ENCODE measurements around the gene RAX2. TPM values are rescaled to one million over a fixed set of nuclear protein-coding genes. Genes with fewer than 3 reads are reported as not detected.
A peak's percentile ranks its signal among the peaks of the same experiment; 100 is the strongest.

RAX2 gene
- total RNA-seq, 1 donor from 2014 or later = not detected

DNA sequence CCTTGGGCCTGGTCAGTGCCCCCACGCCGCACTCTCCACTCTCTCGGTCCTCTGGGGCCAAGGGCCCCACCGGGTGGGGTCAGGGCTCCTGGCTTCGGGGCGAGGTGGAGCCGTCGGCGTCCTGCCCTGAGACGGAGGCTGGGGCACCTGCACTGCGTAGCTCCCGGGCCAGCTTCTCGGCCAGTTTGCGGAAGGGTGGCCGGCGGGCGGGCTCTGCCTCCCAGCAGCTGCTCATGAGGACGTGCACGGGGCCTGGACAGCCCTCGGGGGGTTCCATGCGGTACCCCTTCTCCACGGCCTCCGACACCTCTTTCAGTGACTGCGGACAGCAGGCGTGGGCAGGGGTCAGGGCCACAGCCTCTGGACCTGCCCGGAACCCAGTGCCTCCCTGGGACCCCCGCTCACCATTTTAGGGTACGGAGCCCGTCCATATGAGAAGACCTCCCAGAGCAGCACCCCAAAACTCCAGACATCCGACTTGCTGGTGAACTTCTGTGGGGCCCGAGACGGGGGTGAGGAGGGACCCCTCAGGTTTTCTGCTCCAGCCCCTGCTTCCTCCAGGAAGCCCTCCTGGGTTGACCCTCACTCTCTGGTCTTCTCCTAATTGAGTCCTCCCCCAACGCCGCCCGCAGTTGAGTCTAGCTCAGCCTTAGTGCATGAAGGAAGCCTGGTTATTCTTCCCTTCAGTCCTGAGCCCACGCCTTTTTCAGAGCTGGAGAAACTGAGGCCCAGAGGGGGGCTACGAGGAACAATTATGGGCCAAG lies 6.3 kb upstream of the RAX2 start:
- DNase-seq (ENCODE audit: low read depth in 2 of 2) = no peak

DNA sequence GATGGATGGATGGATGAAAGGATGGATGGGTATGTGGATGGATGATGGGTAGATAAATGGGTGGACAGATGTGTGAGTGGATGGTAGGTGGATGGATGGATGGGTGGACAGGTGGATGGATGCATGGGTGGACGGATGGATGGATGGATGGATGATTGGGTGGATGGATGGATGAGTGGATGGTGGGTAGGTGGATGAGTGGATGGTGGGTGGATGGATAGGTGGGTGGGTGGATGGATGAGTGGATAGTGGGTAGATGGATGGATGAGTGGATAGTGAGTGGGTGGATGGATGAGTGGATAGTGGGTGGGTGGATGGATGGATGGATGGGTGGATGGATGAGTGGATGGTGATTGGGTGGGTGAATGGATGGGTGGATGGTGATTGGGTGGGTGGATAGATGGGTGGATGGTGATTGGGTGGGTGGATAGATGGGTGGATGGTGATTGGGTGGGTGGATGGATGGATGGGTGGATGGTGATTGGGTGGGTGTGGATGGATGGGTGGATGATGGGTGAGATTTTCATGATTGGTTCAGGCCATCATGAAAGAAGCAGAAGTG lies 4.5 kb upstream of the RAX2 start:
- DNase-seq (ENCODE audit: low read depth in 2 of 2) = no peak

DNA sequence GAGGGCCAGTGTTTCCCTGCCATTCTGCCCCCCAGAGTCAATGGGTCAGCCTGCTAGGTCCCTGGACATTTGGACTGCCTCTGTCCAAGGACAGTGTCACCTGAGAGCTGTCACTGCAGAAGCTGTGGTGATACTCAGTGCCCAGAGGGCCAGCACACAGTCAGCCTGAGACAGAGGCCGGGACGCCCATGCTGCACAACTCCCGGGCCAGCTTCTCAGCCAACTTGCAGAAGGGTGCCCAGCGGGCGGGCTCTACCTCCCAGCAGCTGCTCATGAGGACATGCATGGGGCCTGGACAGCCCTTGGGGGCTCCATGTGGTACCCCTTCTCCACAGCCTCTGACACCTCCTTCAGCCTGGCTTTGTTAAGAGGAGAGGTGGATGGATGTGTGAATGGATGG lies 3.8 kb upstream of the RAX2 start:
- DNase-seq (ENCODE audit: low read depth in 2 of 2) = no peak

DNA sequence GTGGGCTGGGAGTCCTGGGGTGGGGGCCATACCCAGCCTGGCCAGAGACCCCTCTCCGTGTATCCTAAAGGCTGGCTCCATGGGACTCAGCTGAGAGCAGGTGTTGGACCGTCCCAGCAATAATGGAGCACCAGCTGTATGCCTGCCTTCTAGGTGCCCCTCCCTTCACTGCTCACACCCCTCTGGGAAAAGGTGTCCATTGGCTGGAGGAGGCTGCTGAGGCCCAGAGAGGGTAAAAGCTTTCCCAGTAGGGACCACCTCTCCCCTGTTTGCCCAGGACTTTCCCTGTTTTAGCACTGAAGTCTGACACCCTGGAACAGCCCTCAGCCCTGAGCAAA lies 3.3 kb upstream of the RAX2 start:
- no peak for DNase-seq (ENCODE audit: low read depth in 2 of 2)

DNA sequence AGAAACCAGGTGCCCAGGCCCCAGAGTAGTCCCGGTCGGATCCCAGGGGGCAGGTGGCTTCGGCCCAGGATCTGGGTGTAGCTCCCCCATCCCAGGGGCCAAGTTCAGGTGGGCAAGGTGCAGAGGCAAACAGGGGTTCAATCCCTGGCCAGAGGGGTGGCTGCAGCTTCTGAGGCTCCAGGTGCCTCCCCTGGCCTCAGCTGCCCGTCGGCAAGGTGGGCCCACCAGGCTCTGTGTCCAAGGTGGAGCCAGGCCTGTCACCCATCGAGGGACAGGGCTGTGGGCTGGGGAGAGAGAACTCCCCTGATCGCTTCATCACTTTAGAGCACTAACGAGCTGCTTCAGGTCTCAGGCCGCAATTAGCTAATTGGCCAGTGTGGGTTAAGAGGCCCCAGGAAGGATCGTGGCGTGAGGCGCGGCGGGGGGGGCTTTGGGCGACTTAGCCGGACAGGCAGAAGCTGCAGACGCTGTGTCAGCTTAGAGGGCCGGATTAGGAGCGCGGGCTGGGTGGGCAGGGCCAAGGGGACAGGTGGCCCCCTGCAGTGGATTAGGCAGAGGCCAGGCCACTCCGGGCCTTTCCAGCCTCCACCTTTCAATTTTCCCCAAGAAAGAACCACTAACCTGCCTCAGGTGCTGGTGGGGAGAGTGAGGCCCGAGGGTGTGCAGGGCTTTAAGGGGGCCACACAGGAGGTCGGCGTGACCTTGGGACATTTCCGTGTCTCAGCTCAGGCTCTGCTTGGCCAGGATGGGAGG lies 2.8 kb upstream of the RAX2 start:
- DNase-seq (ENCODE audit: low read depth in 2 of 2) = no peak

DNA sequence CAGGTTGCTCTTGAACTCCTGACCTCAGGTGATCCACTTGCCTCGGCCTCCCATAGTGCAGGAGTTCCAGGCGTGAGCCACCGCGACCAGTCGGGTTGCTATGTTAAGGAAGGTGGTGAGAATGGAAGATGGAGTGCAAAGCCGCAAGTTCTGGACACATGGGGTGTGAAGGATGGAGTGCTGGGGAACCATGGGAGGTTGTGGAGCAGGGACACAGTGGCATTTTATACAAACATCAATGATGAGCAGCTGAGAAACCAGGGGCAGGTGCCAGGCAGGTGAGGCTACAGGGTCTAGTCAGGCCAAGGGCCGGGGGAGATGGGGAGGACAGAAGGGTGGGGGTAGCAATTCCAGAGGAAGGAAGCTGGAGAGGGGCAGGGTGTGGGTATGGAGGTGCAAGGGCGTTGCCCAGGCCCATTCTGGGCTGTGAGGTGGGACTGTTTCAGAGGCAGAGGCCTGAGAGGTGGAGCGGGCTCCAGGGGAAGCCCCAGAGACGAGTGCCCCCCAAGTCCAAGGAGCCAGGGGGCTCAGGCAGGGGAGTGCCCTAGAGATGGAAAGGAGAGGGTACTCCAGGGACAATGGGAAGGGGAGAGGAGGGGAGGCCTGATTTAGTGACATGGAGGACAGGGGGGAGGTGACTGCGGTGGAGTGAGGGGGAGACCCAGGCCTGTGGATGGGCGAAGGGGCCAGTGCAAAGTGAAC lies 1.9 kb upstream of the RAX2 start:
- DNase-seq (ENCODE audit: low read depth in 2 of 2) = no peak

DNA sequence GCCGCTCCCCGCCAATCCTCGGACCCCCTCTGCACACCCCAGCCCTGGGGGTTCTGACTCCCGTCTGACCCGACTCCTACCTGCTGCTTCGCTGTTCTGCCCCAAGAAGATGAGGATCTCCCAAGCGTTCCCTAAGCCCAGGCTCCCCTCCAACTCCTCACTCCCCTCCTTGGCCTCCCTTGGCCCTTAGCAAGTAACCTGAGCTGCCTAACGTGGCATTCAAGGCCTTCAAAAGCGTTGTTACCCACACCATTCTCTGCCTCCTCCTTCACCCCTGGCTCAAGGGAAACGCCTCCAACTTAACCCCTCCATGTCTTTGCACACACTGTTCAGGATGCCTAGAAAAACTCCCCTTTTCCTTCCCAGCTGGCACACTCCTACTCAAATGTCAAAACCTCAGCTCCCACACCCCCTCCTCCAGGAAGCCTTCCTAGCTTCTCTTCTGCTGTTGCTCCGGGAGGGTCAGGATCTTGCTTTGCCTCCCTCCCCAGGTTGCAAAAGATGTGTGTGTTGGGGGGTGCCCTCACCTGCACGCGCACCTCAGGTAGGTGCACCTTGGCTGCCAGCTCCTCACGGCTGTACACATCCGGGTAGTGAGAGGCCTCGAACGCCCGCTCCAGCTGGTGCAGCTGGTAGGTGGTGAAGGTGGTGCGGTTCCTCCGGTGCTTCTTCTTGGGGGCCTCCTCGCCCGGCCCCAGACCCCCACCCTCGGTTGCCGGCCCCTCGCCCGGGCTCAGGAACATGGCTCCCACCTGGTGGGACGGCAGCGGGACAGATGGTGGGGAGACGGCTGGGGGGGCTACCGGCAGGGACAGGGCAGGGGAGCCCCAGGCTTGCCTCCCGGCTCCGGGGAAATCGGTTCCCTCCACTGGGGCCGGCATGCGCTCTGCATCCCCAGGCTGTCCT lies 775 bp downstream of the RAX2 start:
- no peak for DNase-seq (ENCODE audit: low read depth in 2 of 2)

DNA sequence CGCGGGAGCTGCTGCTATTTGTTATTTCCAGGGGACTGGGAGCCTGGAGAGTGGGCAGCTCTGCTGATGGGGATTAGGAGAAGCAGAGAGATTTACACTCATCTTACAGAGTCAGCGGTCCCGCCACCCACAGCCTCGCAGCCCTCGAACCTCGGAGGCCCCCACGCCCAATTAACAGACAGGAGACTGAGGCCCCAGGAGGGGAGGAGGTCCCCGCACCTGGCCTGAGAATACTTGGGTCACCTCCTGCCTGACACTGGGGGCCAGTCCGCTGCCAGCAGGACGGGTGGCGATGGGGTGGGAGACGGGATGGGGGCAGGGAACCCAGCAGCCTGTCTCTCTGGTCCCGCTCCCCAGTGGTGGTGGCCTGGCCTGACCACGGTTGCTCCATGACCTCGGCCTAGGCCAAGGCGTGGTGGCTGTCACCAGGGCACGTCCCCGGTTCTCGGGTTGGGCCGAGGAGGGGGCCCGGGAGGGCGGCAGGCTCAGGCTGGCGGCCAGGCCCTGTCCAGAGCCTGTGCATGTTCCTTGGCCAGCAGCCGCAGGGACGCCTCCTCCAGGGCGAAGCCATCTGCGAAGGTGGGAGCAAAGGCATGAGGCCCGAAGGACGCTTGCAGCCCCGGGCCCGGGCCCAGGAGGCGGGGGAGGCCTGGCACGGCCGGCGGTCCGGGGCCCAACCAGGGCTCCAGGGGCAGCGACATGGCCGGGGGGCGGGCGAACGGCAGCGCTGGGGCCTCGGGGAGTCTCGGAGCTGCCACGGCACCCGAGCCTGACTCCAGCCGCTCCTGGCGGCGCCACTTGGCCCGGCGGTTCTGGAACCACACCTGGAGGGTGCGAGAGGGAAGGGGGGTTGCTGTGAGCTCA lies 1.7 kb downstream of the RAX2 start:
- DNase-seq (ENCODE audit: low read depth in 2 of 2) = no peak

DNA sequence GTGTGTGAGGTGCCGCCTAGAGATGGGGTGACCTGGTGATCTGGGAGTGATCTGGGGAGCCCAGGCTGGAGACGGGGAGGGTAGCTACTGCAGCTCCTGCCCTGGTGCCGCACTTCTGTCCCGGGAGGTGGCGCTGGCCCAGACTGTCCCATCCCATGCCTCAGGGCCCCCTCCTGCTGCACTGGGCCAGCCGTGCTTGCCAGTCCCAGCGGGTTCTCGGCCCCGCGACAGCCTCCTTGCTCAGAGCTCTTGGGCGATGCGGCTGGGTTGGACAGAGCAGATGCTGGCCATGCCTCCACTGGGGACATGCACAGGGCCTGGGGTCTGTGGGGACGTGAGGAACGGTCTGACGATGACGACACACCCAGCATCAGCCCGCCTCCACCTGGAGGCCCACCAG lies 2.5 kb downstream of the RAX2 start:
- no peak for DNase-seq (ENCODE audit: low read depth in 2 of 2)

DNA sequence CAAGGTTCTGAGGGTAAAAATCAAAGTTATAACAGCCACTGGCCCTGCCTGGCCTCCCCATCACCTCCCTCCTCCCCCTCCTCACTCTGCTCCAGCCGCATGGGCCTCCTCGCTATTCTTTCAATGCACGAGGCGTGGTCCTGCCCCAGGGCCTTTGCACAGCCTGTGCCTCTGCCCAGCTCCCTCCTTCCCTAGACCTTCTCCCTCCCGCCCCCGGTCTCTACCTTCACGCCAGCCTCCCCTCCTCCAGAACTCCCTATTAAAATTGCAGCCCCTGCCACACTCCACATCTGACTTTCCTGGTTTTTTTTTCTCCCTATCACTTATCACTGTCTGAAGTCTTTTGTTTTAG lies 3.3 kb downstream of the RAX2 start:
- no peak for DNase-seq (ENCODE audit: low read depth in 2 of 2)

DNA sequence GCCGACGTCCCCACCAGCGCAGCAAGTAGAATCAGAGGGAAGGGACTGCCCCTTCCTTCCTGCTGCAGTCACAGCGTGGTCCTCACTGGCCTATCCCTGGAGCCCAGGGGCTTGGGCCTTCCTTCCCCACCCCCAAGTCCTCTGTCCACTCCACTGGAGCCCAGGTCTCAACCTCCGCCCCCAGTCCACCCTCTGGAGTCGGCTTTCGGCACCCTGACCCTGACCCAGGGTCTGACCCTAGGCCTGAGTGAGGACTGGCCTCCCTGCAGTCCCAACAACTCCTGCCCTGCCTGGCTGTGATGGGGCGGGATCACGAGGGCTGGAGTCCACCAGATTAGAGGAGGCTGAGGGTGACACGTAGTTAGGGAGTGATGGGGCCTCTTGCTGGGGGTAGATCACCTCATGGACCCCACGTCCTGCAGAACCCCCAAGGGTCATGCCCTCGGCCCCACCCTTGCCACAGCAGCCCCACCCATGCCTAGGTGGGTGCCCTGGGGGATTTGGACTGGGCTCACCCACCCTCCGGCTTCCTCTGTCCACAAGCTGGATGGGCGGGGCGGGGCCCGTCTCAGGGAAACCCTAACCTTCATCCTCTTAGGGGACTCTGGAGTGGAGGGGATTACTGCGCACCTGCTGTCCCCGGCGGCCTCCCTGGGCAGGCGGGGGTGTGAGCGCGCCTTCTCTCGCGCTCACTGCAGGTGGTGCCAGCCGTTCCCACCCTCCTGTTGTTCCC lies 3.8 kb downstream of the RAX2 start:
- DNase-seq (ENCODE audit: low read depth in 2 of 2) = peak; percentile 22 to 47

DNA sequence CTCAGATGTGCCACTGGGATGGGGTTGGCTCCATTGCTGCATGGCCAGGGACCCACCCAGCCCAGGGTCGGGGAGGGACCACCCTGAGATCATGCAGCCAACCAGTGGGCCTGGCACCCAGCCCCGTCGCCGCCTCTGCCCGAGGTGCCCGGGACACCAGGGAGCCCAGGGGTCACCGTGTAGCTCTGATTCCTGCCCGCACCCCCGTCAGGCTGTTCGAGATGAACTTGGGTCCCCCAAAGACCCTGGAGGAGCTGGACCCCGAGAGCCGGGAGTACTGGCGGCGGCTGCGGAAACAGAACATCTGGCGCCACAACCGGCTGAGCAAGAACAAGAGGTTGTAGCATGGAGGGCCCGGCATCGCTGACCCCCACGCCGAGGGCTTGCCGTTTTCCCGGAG lies 5.0 kb downstream of the RAX2 start:
- no peak for DNase-seq (ENCODE audit: low read depth in 2 of 2)

DNA sequence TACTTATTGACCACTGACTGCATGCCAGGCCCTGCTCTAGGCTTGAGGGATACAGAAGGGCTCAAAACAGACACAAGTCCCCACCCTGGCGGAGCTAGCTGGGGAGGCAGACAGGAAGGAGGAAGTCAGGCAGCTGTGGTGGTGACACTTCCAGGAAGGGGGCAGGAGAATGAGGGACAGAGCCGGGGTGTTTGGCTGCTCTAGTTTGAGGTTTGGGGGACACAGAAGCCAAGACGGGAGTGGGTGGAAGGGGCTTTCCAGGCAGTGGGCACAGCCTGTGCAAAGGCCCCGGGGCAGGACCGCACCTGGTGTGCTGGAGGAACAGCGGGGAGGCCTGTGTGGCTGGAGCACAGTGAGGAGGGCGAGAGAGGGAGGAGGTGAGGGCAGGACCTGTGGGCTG lies 5.5 kb downstream of the RAX2 start:
- DNase-seq (ENCODE audit: low read depth in 2 of 2) = no peak

DNA sequence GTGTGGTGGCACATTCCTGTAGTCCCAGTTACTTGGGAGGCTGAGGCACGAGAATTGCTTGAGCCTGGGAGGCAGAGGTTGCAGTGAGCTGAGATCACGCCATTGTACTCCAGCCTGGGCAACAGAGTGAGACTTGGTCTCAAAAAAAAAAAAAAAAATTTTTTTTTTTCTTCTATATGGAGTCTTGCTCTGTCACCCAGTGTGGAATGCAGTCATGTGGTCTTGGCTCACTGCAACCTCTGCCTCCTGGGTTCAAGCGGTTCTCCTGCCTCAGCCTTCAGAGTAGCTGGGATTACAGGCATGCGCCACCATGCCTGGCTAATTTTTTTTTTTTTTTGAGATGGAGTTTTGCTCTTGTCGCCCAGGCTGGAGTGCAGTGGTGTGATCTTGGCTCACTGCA lies 6.3 kb downstream of the RAX2 start:
- DNase-seq (ENCODE audit: low read depth in 2 of 2) = peak in 1 of 2 donors; percentile 40

DNA sequence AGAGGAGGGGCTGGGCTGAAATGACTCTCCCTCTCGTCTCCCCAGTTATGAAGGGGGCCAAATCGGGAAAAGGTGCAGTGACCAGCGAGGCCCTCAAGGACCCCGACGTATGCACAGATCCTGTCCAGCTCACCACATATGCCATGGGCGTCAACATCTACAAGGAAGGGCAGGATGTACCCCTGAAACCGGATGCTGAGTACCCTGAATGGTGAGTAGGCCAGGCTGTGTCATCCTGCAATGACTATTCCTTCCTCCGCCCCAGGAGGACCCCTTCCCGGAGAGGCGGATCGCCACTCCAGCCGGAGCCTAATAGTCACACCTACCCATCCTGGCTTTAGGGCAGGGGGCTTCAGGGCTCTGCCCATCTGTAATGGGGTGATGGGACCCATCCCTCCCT lies 6.9 kb downstream of the RAX2 start:
- peak in 1 of 2 donors; percentile 67 for DNase-seq (ENCODE audit: low read depth in 2 of 2)

DNA sequence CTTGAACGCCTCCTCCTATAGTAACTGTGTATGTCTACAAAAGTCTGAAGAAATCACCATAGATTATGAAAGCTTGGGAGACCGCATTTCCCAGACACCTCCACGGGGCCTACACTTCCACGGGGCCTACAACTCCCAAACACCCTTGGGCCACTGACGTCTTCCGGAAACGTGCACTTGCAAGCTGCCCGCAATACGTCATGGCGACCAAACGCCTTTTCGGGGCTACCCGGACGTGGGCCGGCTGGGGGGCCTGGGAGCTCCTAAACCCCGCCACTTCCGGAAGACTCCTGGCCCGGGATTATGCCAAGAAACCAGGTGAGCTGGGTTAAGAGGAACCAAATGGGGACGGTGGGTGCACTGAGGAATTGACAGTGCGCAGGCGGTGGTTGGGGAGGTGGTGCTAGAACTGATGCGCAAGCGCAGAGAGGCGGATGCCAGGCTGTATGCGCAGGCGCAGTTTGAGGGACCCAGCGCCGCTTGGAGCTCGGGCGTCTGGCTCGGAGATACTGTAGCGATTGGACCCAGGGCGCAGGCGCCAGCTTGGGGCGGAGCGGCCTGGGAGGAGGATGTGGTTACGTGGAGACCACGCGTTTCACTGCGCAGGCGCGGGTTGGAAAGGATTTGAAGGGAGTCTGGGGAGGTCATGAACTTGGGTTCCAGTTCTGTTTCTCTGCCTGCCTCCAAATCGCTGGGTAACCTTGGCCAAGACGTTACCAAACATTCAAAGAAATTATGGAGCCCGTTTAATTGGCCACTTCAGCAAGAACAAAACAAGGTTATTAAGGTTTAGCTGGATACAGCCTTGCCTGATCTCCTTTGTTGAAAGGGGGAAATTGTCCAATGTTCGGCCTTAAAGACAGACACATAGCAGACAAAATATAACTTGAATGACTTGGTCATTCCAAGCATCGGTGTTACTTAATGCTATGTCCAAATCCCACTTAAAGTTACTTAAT lies 9.2 kb downstream of the RAX2 start, which contains the start of gene MRPL54:
MRPL54 (plus strand) TSS at position 182 of the 959 bp plus-strand sequence; CDS start at position 201, 19 bp downstream.
- peak; percentile 98 to 99 for DNase-seq (ENCODE audit: low read depth in 2 of 2)

DNA sequence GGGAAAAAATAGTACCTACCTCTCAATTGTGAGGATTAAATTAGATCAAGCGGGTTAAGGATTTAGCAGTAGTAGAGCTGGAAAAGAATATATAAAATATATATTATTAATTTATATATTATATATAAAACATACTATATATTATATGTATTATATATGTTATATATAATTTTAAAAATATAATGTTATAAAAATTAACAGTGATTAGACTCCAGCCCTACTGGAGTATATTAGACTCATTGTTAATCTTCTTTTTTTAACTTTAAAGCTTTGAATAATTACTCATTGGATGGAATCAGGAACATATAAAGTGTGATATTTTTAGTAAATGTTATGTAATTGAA lies 9.9 kb downstream of the RAX2 start:
- DNase-seq (ENCODE audit: low read depth in 2 of 2) = no peak

DNA sequence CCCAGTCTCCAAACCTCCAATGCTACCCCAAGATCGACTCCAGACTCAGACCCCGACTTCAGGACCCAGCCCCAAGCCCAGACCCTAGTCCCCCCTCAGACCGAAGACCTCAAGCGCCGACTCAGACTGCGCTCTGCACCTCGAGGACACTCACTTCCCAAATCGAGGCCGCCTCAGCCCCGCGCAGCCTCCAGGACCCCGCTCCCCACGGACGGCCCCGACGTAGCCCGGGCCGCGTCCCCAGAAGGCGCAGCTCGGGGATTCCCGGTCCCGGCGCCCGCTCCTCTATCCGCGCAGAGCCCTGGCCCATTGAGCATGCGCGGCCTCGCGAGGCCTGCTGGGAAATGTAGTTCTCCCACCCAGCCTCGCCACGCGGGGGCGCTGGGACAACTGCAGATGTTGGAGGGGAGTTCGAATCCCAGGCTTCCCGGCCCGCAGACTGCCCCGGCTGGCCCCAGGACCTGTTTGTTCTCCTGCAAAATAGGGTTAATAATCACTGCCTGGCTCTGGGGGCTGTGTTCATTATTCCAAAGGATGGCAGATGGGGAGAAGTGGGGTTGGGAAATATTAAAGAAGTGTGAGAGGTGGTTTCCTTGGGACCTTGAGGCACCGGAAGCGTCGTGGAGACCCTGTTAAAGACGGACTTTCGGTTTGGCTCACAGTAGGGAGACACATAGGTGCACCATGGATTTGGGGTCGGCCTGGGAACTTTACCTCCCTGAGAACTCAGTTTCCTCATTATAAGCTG lies 10.5 kb downstream of the RAX2 start, which contains the start of gene APBA3:
APBA3 (minus strand) TSS at position 311 of the 748 bp plus-strand sequence. CDS start 1,428 bp downstream, outside the sequence.
- DNase-seq (ENCODE audit: low read depth in 2 of 2) = peak; percentile 91 to 95
